HEK293T (cell line): ENCODE results near the gene SSX5.
"Not testable (repeated sequence)": the region's sequence is repeated elsewhere in the genome, so short reads cannot be mapped to it uniquely, and the experiment has no call there.

ENCODE experiments used
- CTCF ChIA-PET: fragments of 350-600 bp; formaldehyde crosslinking; extraction: SDS; loops from one replicate; lab custom pipeline; 2021; ENCODE audit warnings: antibody characterized with exemption, inconsistent platforms; lab: Yijun Ruan, JAX
- POLR2A ChIA-PET: fragments of 350-600 bp; formaldehyde crosslinking; extraction: SDS; loops from one replicate; lab custom pipeline; 2020; ENCODE audit warnings: antibody characterized with exemption, inconsistent platforms; lab: Yijun Ruan, JAX
- DNase-seq: peaks from one replicate; pipeline ENCODE4 v3.0.0; 2012; ENCODE audit warnings: mixed read lengths; ENCODE audit errors: extremely low spot score
- ARNT ChIP-seq: fragments of 450-650 bp; IDR thresholded peaks from 2 replicates; pipeline ENCODE4 v1.6.1; 2017; ENCODE audit warnings: mild to moderate bottlenecking
- BHLHE40 ChIP-seq: fragments of 450-650 bp; IDR thresholded peaks from 2 replicates; pipeline ENCODE4 v1.6.1; 2016; ENCODE audit warnings: mild to moderate bottlenecking, moderate library complexity, borderline replicate concordance
- CTBP1 ChIP-seq: fragments of 450-650 bp; IDR thresholded peaks from 2 replicates; pipeline ENCODE4 v1.6.1; 2016; ENCODE audit warnings: borderline replicate concordance
- FOXA1 ChIP-seq: fragments of 450-650 bp; IDR thresholded peaks from 2 replicates; pipeline ENCODE4 v1.6.1; 2016; ENCODE audit warnings: mild to moderate bottlenecking
- FOXK2 ChIP-seq: fragments of 450-650 bp; IDR thresholded peaks from 2 replicates; pipeline ENCODE4 v1.6.1; 2016; ENCODE audit warnings: mild to moderate bottlenecking
- FOXM1 ChIP-seq: fragments of 450-650 bp; IDR thresholded peaks from 2 replicates; pipeline ENCODE4 v1.6.1; 2017; ENCODE audit warnings: mild to moderate bottlenecking, borderline replicate concordance
- HDGF ChIP-seq: fragments of 450-650 bp; IDR thresholded peaks from 2 replicates; pipeline ENCODE4 v1.6.1; 2017; ENCODE audit warnings: antibody characterized with exemption, borderline replicate concordance
- L3MBTL2 ChIP-seq: fragments of 450-650 bp; conservative IDR thresholded peaks from 2 replicates; pipeline ENCODE4 v1.6.1; 2016; ENCODE audit warnings: mild to moderate bottlenecking
- LEF1 ChIP-seq: fragments of 450-650 bp; IDR thresholded peaks from 2 replicates; pipeline ENCODE4 v1.6.1; 2017; ENCODE audit warnings: mild to moderate bottlenecking, borderline replicate concordance
- NFRKB ChIP-seq: fragments of 450-650 bp; IDR thresholded peaks from 2 replicates; pipeline ENCODE4 v1.6.1; 2016; ENCODE audit warnings: mild to moderate bottlenecking, moderate library complexity
- PKNOX1 ChIP-seq: fragments of 450-650 bp; IDR thresholded peaks from 2 replicates; pipeline ENCODE4 v1.6.1; 2016
- SP1 ChIP-seq: fragments of 450-650 bp; IDR thresholded peaks from 2 replicates; pipeline ENCODE4 v1.6.1; 2017
- SUZ12 ChIP-seq: fragments of 450-650 bp; IDR thresholded peaks from 2 replicates; pipeline ENCODE4 v1.6.1; 2016; ENCODE audit warnings: mild to moderate bottlenecking
- TARDBP ChIP-seq: fragments of 450-650 bp; IDR thresholded peaks from 2 replicates; pipeline ENCODE4 v1.6.1; 2016
- ZNF384 ChIP-seq: fragments of 450-650 bp; IDR thresholded peaks from 2 replicates; pipeline ENCODE4 v1.6.1; 2016

Gene SSX5

GRCh38 chrX:48196745-48197201 lies at the start of gene SSX5:
Gene SSX5 (minus strand): TSS chrX:48196795. CDS start chrX:48195358, 1,437 bp downstream.
- TF ChIP-seq CTBP1 (no peak), L3MBTL2 (no peak), FOXA1 (no peak), LEF1 (no peak), FOXM1 (no peak), SP1 (no peak), HDGF (no peak), ARNT (no peak)
- POLR2A ChIA-PET = no interaction called here
- DNase-seq = no peak
- CTCF ChIA-PET = no interaction called here

- CTCF ChIA-PET, POLR2A ChIA-PET, DNase-seq: not testable (repeated sequence)
These were observed 27.6 kb upstream of the SSX5 start for GRCh38 chrX:48224196-48224595.

GRCh38 chrX:48214341-48214740 lies 17.7 kb upstream of the SSX5 start:
- DNase-seq, CTCF ChIA-PET, POLR2A ChIA-PET: not testable (repeated sequence)

- CTCF ChIA-PET, DNase-seq, POLR2A ChIA-PET: not testable (repeated sequence)
These were observed 6.6 kb downstream of the SSX5 start for GRCh38 chrX:48190024-48190423.

GRCh38 chrX:48181882-48182281 lies 14.7 kb downstream of the SSX5 start:
- CTCF ChIA-PET, DNase-seq, POLR2A ChIA-PET: not testable (repeated sequence)

- no peak for DNase-seq
- TF ChIP-seq L3MBTL2 (no peak), SP1 (no peak), HDGF (no peak), ZNF384 (no peak), FOXM1 (no peak), CTBP1 (no peak), BHLHE40 (no peak)
- ChIA-PET POLR2A (no interaction called here), CTCF (no interaction called here)
These were observed 15.8 kb downstream of the SSX5 start for GRCh38 chrX:48180811-48181210.

GRCh38 chrX:48179691-48180090 lies 16.9 kb downstream of the SSX5 start:
- no peak for DNase-seq
- TF ChIP-seq TARDBP (no peak), NFRKB (no peak), FOXA1 (no peak), PKNOX1 (no peak), HDGF (no peak), L3MBTL2 (no peak)
- CTCF ChIA-PET = no interaction called here
- POLR2A ChIA-PET = no interaction called here

- DNase-seq, POLR2A ChIA-PET, CTCF ChIA-PET: not testable (repeated sequence)
These were observed 30.3 kb downstream of the SSX5 start for GRCh38 chrX:48166322-48166721.

- DNase-seq = no peak
- ChIA-PET POLR2A (no interaction called here), CTCF (no interaction called here)
- TF ChIP-seq HDGF (no peak), NFRKB (no peak), ZNF384 (no peak), SP1 (no peak), LEF1 (no peak), FOXM1 (no peak), FOXK2 (no peak), BHLHE40 (no peak), L3MBTL2 (no peak)
These were observed 31.4 kb downstream of the SSX5 start for GRCh38 chrX:48165241-48165640.

GRCh38 chrX:48156014-48156413 lies 40.6 kb downstream of the SSX5 start:
- TF ChIP-seq TARDBP = no peak
- TF ChIP-seq ZNF384 = no peak
- no peak for TF ChIP-seq SUZ12
- TF ChIP-seq L3MBTL2 = no peak
- TF ChIP-seq LEF1 = no peak
- no peak for DNase-seq
- ChIA-PET CTCF (no interaction called here), POLR2A (no interaction called here)
